Transverse colon (tissue), 3 donors: ENCODE results near the gene SLC19A1.

ENCODE experiments used
- CTCF ChIP-seq, 5 experiments: fragments of 200-600 bp in 3 of 5; fragments of 450-650 bp in 2 of 5; sonication (generic) in 3 of 5; IDR thresholded peaks; 1 replicate in 2 of 5; 2 replicates in 3 of 5; pipeline ENCODE4 v1.5.1; 2016 to 2017; ENCODE audit warnings: antibody characterized with exemption in 5 of 5, inconsistent platforms in 3 of 5, mild to moderate bottlenecking in 2 of 5, moderate library complexity in 1 of 5
- POLR2A ChIP-seq: fragments of 450-650 bp; IDR thresholded peaks from one replicate; pipeline ENCODE4 v1.6.1; 2016; ENCODE audit warnings: antibody characterized with exemption, mild to moderate bottlenecking, moderate library complexity

- TF ChIP-seq CTCF (IDR thresholded peaks at IDR 0.05) (no peak), POLR2A (no peak)
Measured at GRCh38 chr21:45522986-45523385, 19.3 kb downstream of the SLC19A1 start.
